Measurements from ENCODE around the gene SLC25A47.

GRCh38 chr14:100295376-100296105 is 27.6 kb upstream of the SLC25A47 start:
- TF ChIP-seq, protein P1, sequence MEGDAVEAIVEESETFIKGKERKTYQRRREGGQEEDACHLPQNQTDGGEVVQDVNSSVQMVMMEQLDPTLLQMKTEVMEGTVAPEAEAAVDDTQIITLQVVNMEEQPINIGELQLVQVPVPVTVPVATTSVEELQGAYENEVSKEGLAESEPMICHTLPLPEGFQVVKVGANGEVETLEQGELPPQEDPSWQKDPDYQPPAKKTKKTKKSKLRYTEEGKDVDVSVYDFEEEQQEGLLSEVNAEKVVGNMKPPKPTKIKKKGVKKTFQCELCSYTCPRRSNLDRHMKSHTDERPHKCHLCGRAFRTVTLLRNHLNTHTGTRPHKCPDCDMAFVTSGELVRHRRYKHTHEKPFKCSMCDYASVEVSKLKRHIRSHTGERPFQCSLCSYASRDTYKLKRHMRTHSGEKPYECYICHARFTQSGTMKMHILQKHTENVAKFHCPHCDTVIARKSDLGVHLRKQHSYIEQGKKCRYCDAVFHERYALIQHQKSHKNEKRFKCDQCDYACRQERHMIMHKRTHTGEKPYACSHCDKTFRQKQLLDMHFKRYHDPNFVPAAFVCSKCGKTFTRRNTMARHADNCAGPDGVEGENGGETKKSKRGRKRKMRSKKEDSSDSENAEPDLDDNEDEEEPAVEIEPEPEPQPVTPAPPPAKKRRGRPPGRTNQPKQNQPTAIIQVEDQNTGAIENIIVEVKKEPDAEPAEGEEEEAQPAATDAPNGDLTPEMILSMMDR (IDR thresholded peaks at IDR 0.05), result no peak
- no peak for TF ChIP-seq POLR2A (IDR thresholded peaks at IDR 0.05)

All from Peyer's patch (tissue), 4 donors.